Thyroid gland (tissue), 4 donors: ENCODE results near the gene TMEM176A. TPM values are rescaled to one million over a fixed set of nuclear protein-coding genes. Genes with fewer than 3 reads are reported as not detected.

Experiments used
- DNase-seq, 2 donors: peaks; one replicate each; pipeline ENCODE4 v3.0.0-alpha.2; 2019
- H3K27ac ChIP-seq, 3 donors: fragments of 200-600 bp; sonication (generic); 1 replicate in 2 of 3; 2 replicates in 1 of 3; pipeline ENCODE4 v1.5.1; 2016 to 2019; ENCODE audit warnings: mild to moderate bottlenecking in 1 of 3, moderate library complexity in 1 of 3
- H3K27me3 ChIP-seq: fragments of 200-600 bp; sonication (generic); one replicate; pipeline ENCODE4 v1.5.1; 2019
- H3K36me3 ChIP-seq, 2 donors: fragments of 200-600 bp; sonication (generic); one replicate each; pipeline ENCODE4 v1.5.1; 2016 to 2019
- H3K4me1 ChIP-seq, 2 donors: fragments of 200-600 bp; sonication (generic); one replicate each; pipeline ENCODE4 v1.5.1; 2017 to 2019
- H3K4me3 ChIP-seq, 3 donors: fragments of 200-600 bp; sonication (generic); replicated peaks in 1 of 3; 1 replicate in 2 of 3; 2 replicates in 1 of 3; pipeline ENCODE4 v1.5.1; 2016; ENCODE audit warnings: mild to moderate bottlenecking in 1 of 3
- H3K9me3 ChIP-seq: fragments of 200-600 bp; sonication (generic); one replicate; pipeline ENCODE4 v1.5.1; 2017
- POLR2A ChIP-seq, 2 donors: fragments of 450-650 bp; IDR thresholded peaks; one replicate each; pipeline ENCODE4 v1.6.1; 2017; ENCODE audit warnings: antibody characterized with exemption in 2 of 2, mild to moderate bottlenecking in 2 of 2, moderate library complexity in 1 of 2
- whole genome bisulfite sequencing, 2 donors: methylation state at CpG; one replicate each; pipeline ENCODE4 v1.1.5; 2017; 5-methylcytosine and 5-hydroxymethylcytosine counted together
- intact Hi-C: fragments of 100-400 bp; cut with DNase I; formaldehyde crosslinking; loops from one replicate; pipeline ENCODE4 v1.15.1; 2023
- total RNA-seq, 4 donors: library from RNA; depleted of rRNA; stranded (reverse); fragments of >200 nt; gene quantifications; one replicate each; pipeline ENCODE4 v1.2.3, GENCODE V29; 2016
- TF ChIP-seq, protein P1 (sequence below), 6 experiments: fragments of 200-600 bp in 3 of 6; fragments of 450-650 bp in 3 of 6; sonication (generic) in 3 of 6; IDR thresholded peaks; one replicate each; pipeline ENCODE4 v1.5.1; 2016 to 2019; ENCODE audit warnings: antibody characterized with exemption in 6 of 6, mild to moderate bottlenecking in 2 of 6, inconsistent platforms in 1 of 6, moderate library complexity in 1 of 6

Gene TMEM176A
- total RNA-seq, 4 donors from 2014 or later, result 3.7 to 34.0 (median 14.7) TPM

DNA sequence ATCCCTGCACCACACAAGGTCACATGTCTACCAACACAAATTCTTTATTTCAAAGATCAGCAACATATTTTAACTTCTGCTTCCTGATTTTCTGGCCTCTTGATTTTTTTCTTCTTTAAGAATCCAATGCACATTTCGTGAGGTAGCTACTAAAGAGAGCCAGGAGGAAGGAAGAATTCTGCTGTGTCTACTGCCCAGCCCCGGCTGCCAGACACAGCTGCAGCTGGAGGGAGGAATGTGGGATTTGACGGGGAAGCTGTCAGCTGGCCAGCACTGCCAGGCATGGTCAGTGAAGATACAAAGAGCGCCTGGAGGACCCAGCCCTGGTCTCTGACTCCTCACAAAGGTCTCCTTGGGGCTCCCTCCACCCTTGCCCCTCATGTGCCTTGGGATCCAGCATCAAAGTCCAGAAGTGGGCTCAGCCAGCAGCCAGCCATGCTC is 44.9 kb downstream of the TMEM176A start:
- no peak for TF ChIP-seq POLR2A (IDR thresholded peaks at IDR 0.05)
- TF ChIP-seq, protein P1, sequence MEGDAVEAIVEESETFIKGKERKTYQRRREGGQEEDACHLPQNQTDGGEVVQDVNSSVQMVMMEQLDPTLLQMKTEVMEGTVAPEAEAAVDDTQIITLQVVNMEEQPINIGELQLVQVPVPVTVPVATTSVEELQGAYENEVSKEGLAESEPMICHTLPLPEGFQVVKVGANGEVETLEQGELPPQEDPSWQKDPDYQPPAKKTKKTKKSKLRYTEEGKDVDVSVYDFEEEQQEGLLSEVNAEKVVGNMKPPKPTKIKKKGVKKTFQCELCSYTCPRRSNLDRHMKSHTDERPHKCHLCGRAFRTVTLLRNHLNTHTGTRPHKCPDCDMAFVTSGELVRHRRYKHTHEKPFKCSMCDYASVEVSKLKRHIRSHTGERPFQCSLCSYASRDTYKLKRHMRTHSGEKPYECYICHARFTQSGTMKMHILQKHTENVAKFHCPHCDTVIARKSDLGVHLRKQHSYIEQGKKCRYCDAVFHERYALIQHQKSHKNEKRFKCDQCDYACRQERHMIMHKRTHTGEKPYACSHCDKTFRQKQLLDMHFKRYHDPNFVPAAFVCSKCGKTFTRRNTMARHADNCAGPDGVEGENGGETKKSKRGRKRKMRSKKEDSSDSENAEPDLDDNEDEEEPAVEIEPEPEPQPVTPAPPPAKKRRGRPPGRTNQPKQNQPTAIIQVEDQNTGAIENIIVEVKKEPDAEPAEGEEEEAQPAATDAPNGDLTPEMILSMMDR (IDR thresholded peaks at IDR 0.05), result no peak
- H3K27me3 ChIP-seq, result no peaks in the 10 kb centered on the region
- H3K9me3 ChIP-seq, result no peaks in the 10 kb centered on the region
- H3K4me1 ChIP-seq, result no peaks in the 10 kb centered on the region
- 49 to 50% methylated on average over 4 of the region's 4 CpGs for whole genome bisulfite sequencing, 2 donors
- no peak overlapping the region for H3K27ac ChIP-seq
- no peak for DNase-seq
- no peak overlapping the region for H3K4me3 ChIP-seq
- no peaks in the 10 kb centered on the region for H3K36me3 ChIP-seq
- intact Hi-C loops, result no loop called here

DNA sequence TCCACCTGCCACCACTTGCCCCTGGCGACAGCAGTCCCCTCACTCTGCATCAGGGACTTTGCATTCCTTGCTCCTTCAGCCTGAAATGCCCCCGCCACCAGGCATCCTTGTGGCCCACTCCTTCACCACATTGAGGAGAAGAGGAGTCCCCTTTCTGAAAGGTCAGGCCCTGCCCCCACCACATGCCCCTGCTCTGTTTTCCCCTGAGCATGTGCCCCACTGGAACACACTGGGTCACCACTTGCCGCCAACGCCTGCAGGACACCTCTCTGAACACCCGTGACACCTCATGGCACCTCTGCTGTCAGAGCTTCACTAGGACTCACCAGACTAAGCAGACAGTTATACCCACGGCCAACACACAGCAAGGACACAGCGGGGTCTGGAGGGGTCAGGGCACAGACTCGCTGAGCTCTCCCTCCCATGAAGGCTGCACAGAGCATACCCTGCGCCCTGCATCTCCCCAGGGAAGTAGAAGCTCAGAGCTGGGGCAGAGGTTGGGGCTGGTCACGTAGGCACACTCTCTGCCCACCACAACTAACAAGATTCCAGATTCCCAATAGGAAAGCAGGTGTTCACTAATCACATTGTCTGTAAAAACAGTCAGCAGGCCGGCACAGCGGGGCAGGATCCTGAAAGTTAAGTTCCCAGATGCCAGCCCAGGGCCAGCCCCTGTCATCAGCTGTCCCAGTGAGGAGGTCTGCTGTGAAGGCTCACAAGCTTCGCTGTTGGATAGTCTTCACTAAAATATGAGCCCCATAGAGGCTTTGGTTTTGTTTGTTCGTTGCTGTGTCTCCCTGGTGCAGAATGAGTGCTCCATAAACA is 45.9 kb downstream of the TMEM176A start:
- no peak for DNase-seq
- 91% methylated on average over 11 to 14 of the region's 14 CpGs for WGBS, 2 donors
- no peaks in the 10 kb centered on the region for H3K4me1 ChIP-seq

DNA sequence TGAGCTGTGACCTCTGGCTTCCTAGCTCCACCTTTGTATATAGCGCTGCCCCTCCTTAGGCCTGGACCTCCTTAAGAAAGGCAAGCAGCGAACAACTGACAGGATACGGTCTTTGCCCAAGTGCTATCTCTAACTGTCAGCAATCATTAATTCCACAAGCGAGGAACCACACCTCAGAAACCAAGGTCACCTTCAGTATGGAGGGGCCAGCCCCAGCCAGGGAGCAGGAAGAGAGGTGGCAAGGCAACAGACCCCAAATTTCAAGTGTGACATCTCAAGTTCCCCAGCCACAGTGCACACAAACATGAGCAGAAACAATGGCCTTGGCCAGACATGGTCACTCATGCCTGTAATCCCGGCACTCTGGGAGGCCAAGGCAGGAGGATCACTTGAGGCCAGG is 47.0 kb downstream of the TMEM176A start:
- Histone ChIP-seq H3K9me3 (no peaks in the 10 kb centered on the region), H3K4me3 (no peak overlapping the region), H3K36me3 (no peaks in the 10 kb centered on the region), H3K4me1 (no peaks in the 10 kb centered on the region), H3K27ac (no peak overlapping the region), H3K27me3 (no peaks in the 10 kb centered on the region)
- WGBS, 2 donors, result 94 to 98% methylated on average over 5 of the region's 5 CpGs
- TF ChIP-seq, protein P1 (IDR thresholded peaks at IDR 0.05), result no peak
- no peak for TF ChIP-seq POLR2A (IDR thresholded peaks at IDR 0.05)
- no peak for DNase-seq
- intact Hi-C loops, result no loop called here

More for the DNA sequence above, 45.9 kb downstream of the TMEM176A start:
- Histone ChIP-seq H3K36me3 (no peaks in the 10 kb centered on the region), H3K9me3 (no peaks in the 10 kb centered on the region), H3K27me3 (no peaks in the 10 kb centered on the region), H3K4me3 (no peak overlapping the region), H3K27ac (no peak overlapping the region)
- TF ChIP-seq POLR2A (IDR thresholded peaks at IDR 0.05), result no peak
- TF ChIP-seq, protein P1 (IDR thresholded peaks at IDR 0.05), result no peak
- intact Hi-C loops, result no loop called here

DNA sequence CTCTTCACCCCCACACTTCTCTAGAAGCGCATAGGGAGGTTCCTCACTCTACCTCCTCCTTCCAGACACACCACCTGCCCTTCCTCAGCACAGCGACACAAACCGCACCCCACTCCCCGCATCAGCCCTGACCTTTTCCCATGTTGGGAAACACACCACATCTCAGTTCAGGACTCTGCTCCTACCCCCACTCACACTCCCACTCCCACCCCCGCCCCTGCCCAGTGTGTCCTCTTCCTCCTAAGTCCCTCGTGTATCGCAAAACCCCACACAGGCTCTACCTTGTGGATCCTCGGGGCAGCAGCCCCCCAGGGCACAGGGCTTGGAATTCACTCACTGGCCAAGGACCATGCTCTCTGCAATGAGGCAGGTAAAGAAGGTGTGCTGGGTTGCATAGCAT is 47.5 kb downstream of the TMEM176A start:
- Histone ChIP-seq H3K4me1 (no peaks in the 10 kb centered on the region), H3K27ac (no peak overlapping the region), H3K36me3 (no peaks in the 10 kb centered on the region), H3K9me3 (no peaks in the 10 kb centered on the region), H3K4me3 (no peak overlapping the region), H3K27me3 (no peaks in the 10 kb centered on the region)
- no peak for DNase-seq
- TF ChIP-seq POLR2A (IDR thresholded peaks at IDR 0.05), result no peak
- TF ChIP-seq, protein P1 (IDR thresholded peaks at IDR 0.05), result no peak
- 95% methylated on average over 8 of the region's 8 CpGs for WGBS, 2 donors
- intact Hi-C loops, result no loop called here

DNA sequence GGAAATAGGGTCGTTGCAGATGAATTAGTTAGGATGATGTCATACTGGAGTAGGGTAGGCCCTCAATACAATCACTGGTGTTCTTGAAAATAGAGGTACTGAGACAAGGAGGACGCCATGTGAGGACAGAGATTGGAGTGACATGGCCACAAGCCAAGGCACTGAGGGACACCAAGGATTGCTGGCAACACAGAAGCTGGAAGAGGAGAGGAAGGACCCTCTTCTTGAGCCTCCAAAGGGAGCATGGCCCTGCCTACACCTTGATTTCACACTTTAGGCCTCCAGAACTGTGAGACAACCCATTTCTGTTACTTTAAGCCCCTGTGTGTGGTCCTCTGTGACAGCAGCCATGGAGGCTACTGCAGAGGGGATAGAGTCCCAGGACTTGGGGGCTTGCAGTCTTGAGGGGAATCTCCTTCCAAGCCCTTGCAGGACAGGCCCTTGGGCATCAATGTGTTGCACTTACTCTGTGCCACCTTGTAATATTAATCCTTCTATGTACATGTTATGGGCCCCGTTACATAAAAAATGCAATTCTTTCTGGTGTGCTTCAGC is 48.1 kb downstream of the TMEM176A start:
- DNase-seq, result no peak
- Histone ChIP-seq H3K4me1 (no peaks in the 10 kb centered on the region), H3K9me3 (no peaks in the 10 kb centered on the region), H3K36me3 (no peaks in the 10 kb centered on the region), H3K27ac (no peak overlapping the region), H3K4me3 (no peak overlapping the region), H3K27me3 (no peaks in the 10 kb centered on the region)
- intact Hi-C loops, result no loop called here
- 89 to 93% methylated on average over 3 of the region's 3 CpGs for WGBS, 2 donors
- no peak for TF ChIP-seq POLR2A (IDR thresholded peaks at IDR 0.05)
- TF ChIP-seq, protein P1 (IDR thresholded peaks at IDR 0.05), result no peak
